Measurements from ENCODE around the gene C9orf153.

GRCh38 chr9:86300701-86301100, 41.2 kb upstream of the C9orf153 start:
- no peak for TF ChIP-seq CTCF (IDR thresholded peaks at IDR 0.05)
- no peak for TF ChIP-seq POLR2A (IDR thresholded peaks at IDR 0.05)
